Measurements from ENCODE around the gene SLC45A3. TPM values are rescaled to one million over a fixed set of nuclear protein-coding genes. Genes with fewer than 3 reads are reported as not detected.

The SLC45A3 gene
- total and polyA plus RNA-seq, 2 of the 8 experiments (the other 6 are each of a cell fraction or from before 2014, with no cell fraction given) = 13.0 to 14.3 TPM

GRCh38 chr1:205669341-205670149 lies 10.8 kb downstream of the SLC45A3 start:
- Histone ChIP-seq H3K4me2 (ENCODE audit: insufficient read depth in 1 of 2, low read depth in 2 of 2, low read length in 2 of 2) (peak overlapping the region; percentile 64 to 77), H4K8ac (ENCODE audit: extremely low read depth, insufficient read depth, low read length) (peak overlapping the region; percentile 68), H4K5ac (ENCODE audit: insufficient read length, low read depth, low read length) (peak overlapping the region; percentile 46), H2BK20ac (ENCODE audit: low read length) (0 out of 2 replicates have a peak overlapping the region, but pooled peaks have one; percentile 61), H3K23ac (ENCODE audit: insufficient read length) (no peak overlapping the region), H2BK120ac (replicated peaks; ENCODE audit: low read depth, low read length) (peak overlapping the region; percentile 33), H3K79me1 (ENCODE audit: low read depth, low read length) (peaks cover 13% of the 10 kb centered on the region), H4K91ac (replicated peaks; ENCODE audit: insufficient read length, low read length) (peak overlapping the region; percentile 79), H2BK12ac (ENCODE audit: low read depth, low read length) (peak overlapping the region; percentile 94), H3K18ac (ENCODE audit: extremely low read depth, low read length) (peak overlapping the region; percentile 96), H4K20me1 (replicated peaks in 1 of 2; ENCODE audit: control insufficient read depth in 1 of 2, insufficient read depth in 2 of 2, low read length in 2 of 2) (no peaks in the 10 kb centered on the region), H3K14ac (ENCODE audit: insufficient read length) (no peak overlapping the region), H3K9me3 (ENCODE audit: insufficient read depth in 2 of 2, low read depth in 1 of 2, low read length in 1 of 2) (no peaks in the 10 kb centered on the region), H3K4me3 (ENCODE audit: extremely low read depth in 1 of 4, insufficient read depth in 2 of 4, low read depth in 3 of 4, low read length in 4 of 4) (peak overlapping the region in 1 of 4 experiments; percentile 49; a peak in 3 of 8 replicates), H3K4ac (replicated peaks; ENCODE audit: insufficient read length, low read depth, low read length) (peak overlapping the region; percentile 63), H2BK15ac (ENCODE audit: low read length) (peak overlapping the region; percentile 75; the same call in 1 of the 2 replicates), H2AK5ac (ENCODE audit: low read depth, low read length) (peak overlapping the region; percentile 70; the same call in 1 of the 2 replicates), H3K56ac (replicated peaks; ENCODE audit: insufficient read length, low read depth, low read length) (no peak overlapping the region), H3K36me3 (ENCODE audit: control insufficient read depth in 2 of 4, insufficient read depth in 4 of 4, low read length in 3 of 4) (peaks cover 0 to under 1% (median 0%) of the 10 kb centered on the region in 4 experiments; a peak in 2 of 8 replicates), H2BK5ac (ENCODE audit: low read depth, low read length) (peak overlapping the region; percentile 95; the same call in 1 of the 2 replicates), H3K23me2 (ENCODE audit: low read depth, low read length) (no peaks in the 10 kb centered on the region), H2AFZ (ENCODE audit: low read length) (no peak overlapping the region), H3K27me3 (replicated peaks in 1 of 4; ENCODE audit: control insufficient read depth in 3 of 4, extremely low read depth in 1 of 4, insufficient read depth in 3 of 4, low read length in 3 of 4) (no peaks in the 10 kb centered on the region), H3K9ac (replicated peaks in 1 of 4; ENCODE audit: extremely low read depth in 1 of 4, low read depth in 3 of 4, low read length in 3 of 4) (peak overlapping the region in 2 of 4 experiments; percentile 13 to 26; a peak in 2 of 7 replicates), H3K27ac (ENCODE audit: low read depth, low read length) (peak overlapping the region; percentile 19; the same call in 1 of the 2 replicates), H3K4me1 (replicated peaks in 1 of 4; ENCODE audit: control insufficient read depth in 3 of 4, insufficient read depth in 4 of 4, low read length in 3 of 4) (peaks cover 17 to 54% (median 44%) of the 10 kb centered on the region in 4 experiments), H3K79me2 (ENCODE audit: control insufficient read depth in 1 of 2, insufficient read depth in 2 of 2, low read length in 2 of 2) (peaks cover 0 to 39% of the 10 kb centered on the region in 2 experiments; a peak in 2 of 4 replicates)
- 54% methylated on average over 18 of the region's 20 CpGs; no CpG with 5 or more reads in 1 of the 2 experiments for WGBS, 2 experiments (ENCODE audit: extremely low coverage in 1 of 2, insufficient coverage in 1 of 2, insufficient read length in 1 of 2, insufficient replicate concordance in 2 of 2, low coverage in 1 of 2, low lambda C conversion rate in 2 of 2, missing lambda C conversion rate in 1 of 2)
- ChIA-PET POLR2A (ENCODE audit: partially characterized antibody) (interaction anchor here (0.9 to 19.3 kb wide), 8 partner anchors 10 to 79 kb away, joined by 3 to 241 read pairs (median 7); partner anchors contain the start of gene SLC45A3), CTCF (ENCODE audit: partially characterized antibody) (interaction anchor here (0.7 to 18.5 kb wide), 11 partner anchors 9 to 122 kb away, joined by 3 to 856 read pairs (median 5); partner anchors contain the start of gene SLC45A3)
- FAIRE-seq (no peak), DNase-seq (ENCODE audit: low read depth in 1 of 2, low spot score in 2 of 2) (no peak)
- no peak for TF ChIP-seq NRF1 (IDR thresholded peaks at IDR 0.05; ENCODE audit: low read depth, low read length)
- no peak for TF ChIP-seq GTF2F1 (IDR thresholded peaks at IDR 0.05; ENCODE audit: borderline replicate concordance, low read depth, low read length)
- no peak for TF ChIP-seq KDM1A (IDR thresholded peaks at IDR 0.05; ENCODE audit: borderline replicate concordance, low read length)
- TF ChIP-seq CBX5 (IDR thresholded peaks at IDR 0.05; ENCODE audit: low read depth, low read length) = no peak
- no peak for TF ChIP-seq CREB1 (IDR thresholded peaks at IDR 0.05)
- no peak for TF ChIP-seq ASH2L (IDR thresholded peaks at IDR 0.05; ENCODE audit: low read length)
- no peak for TF ChIP-seq SRF (IDR thresholded peaks at IDR 0.05; ENCODE audit: low read depth, low read length)
- no peak for TF ChIP-seq E2F6 (IDR thresholded peaks at IDR 0.05)
- no peak for TF ChIP-seq SIX5 (IDR thresholded peaks at IDR 0.05; ENCODE audit: low read depth, low read length)
- TF ChIP-seq JUN (IDR thresholded peaks at IDR 0.05; ENCODE audit: low read depth, low read length) = no peak
- TF ChIP-seq CEBPB (IDR thresholded peaks at IDR 0.05; ENCODE audit: low read depth, low read length) = no peak

Measured in H1 (cell line).